H1 (cell line): ENCODE data around the gene CCSER2. TPM values are rescaled to one million over a fixed set of nuclear protein-coding genes. Genes with fewer than 3 reads are reported as not detected.

Experiments used
- CTCF ChIA-PET: fragments of 300-600 bp; sonication (Branson Sonifier 250); formaldehyde crosslinking; loops from one replicate; lab custom pipeline; 2021; ENCODE audit not compliant: partially characterized antibody; lab: Charles Lee
- POLR2A ChIA-PET: fragments of 300-600 bp; sonication (Branson Sonifier 250); formaldehyde crosslinking; loops from one replicate; lab custom pipeline; 2021; ENCODE audit warnings: inconsistent platforms; ENCODE audit not compliant: partially characterized antibody; lab: Charles Lee
- DNase-seq, 2 experiments: peaks; one replicate each; pipeline versions ENCODE4 v3.0.0 to v3.0.0-alpha.2; 2010 to 2022; ENCODE audit warnings: low spot score in 2 of 2, low read depth in 1 of 2, mixed read lengths in 1 of 2
- FAIRE-seq: peaks from 2 replicates; lab custom pipeline; 2011; peaks lifted over from hg19 to GRCh38; lab: Jason Lieb, UNC
- H2AFZ ChIP-seq: 2 replicates; pipeline ENCODE4 v1.8.1; 2012; ENCODE audit warnings: low read length, inconsistent platforms
- H2AK5ac ChIP-seq: 2 replicates; pipeline ENCODE4 v1.6.1; 2013; ENCODE audit warnings: low read depth, low read length
- H2BK120ac ChIP-seq: replicated peaks from 2 replicates; pipeline ENCODE3; 2013; ENCODE audit warnings: low read depth, low read length, inconsistent platforms
- H2BK12ac ChIP-seq: 2 replicates; pipeline ENCODE4 v1.6.1; 2013; ENCODE audit warnings: low read depth, low read length
- H2BK15ac ChIP-seq: 2 replicates; pipeline ENCODE4 v1.6.1; 2013; ENCODE audit warnings: low read length
- H2BK20ac ChIP-seq: 2 replicates; pipeline ENCODE4 v1.6.1; 2013; ENCODE audit warnings: low read length
- H2BK5ac ChIP-seq: 2 replicates; pipeline ENCODE4 v1.6.1; 2013; ENCODE audit warnings: low read depth, low read length
- H3K14ac ChIP-seq: 2 replicates; pipeline ENCODE4 v1.6.1; 2013; ENCODE audit warnings: inconsistent platforms; ENCODE audit not compliant: insufficient read length
- H3K18ac ChIP-seq: 2 replicates; pipeline ENCODE4 v1.6.1; 2013; ENCODE audit warnings: low read length; ENCODE audit errors: extremely low read depth
- H3K23ac ChIP-seq: 2 replicates; pipeline ENCODE4 v1.6.1; 2013; ENCODE audit warnings: inconsistent platforms; ENCODE audit not compliant: insufficient read length
- H3K23me2 ChIP-seq: 2 replicates; pipeline ENCODE4 v1.6.1; 2013; ENCODE audit warnings: low read depth, low read length
- H3K27ac ChIP-seq: 2 replicates; pipeline ENCODE4 v1.6.1; 2011; ENCODE audit warnings: low read depth, low read length, inconsistent platforms
- H3K27me3 ChIP-seq, 4 experiments: replicated peaks in 1 of 4; 1 replicate in 1 of 4; 2 replicates in 3 of 4; pipeline versions ENCODE4 v1.6.1 to v1.8.1; 2011 to 2013; ENCODE audit warnings: low read length in 3 of 4, mild to moderate bottlenecking in 3 of 4, inconsistent platforms in 2 of 4, mixed read lengths in 2 of 4, moderate library complexity in 1 of 4; ENCODE audit not compliant: control insufficient read depth in 3 of 4, insufficient read depth in 3 of 4; ENCODE audit errors: extremely low read depth in 1 of 4
- H3K36me3 ChIP-seq, 4 experiments: 2 replicates each; pipeline versions ENCODE4 v1.6.1 to v1.8.1; 2011 to 2013; ENCODE audit warnings: mild to moderate bottlenecking in 4 of 4, low read length in 3 of 4, moderate library complexity in 2 of 4, control low read depth in 1 of 4, inconsistent platforms in 1 of 4; ENCODE audit not compliant: insufficient read depth in 4 of 4, control insufficient read depth in 2 of 4
- H3K4ac ChIP-seq: replicated peaks from 2 replicates; pipeline ENCODE3; 2013; ENCODE audit warnings: low read length, low read depth, mixed read lengths, inconsistent platforms; ENCODE audit not compliant: insufficient read length
- H3K4me1 ChIP-seq, 4 experiments: replicated peaks in 1 of 4; 1 replicate in 1 of 4; 2 replicates in 3 of 4; pipeline versions ENCODE4 v1.6.1 to v1.8.1; 2011 to 2013; ENCODE audit warnings: low read length in 3 of 4, inconsistent platforms in 2 of 4, mixed read lengths in 1 of 4; ENCODE audit not compliant: insufficient read depth in 4 of 4, control insufficient read depth in 3 of 4
- H3K4me2 ChIP-seq, 2 experiments: 2 replicates each; pipeline versions ENCODE4 v1.6.1 to v1.8.1; 2011 to 2013; ENCODE audit warnings: low read depth in 2 of 2, low read length in 2 of 2, control low read depth in 1 of 2, inconsistent platforms in 1 of 2, mild to moderate bottlenecking in 1 of 2; ENCODE audit not compliant: insufficient read depth in 1 of 2
- H3K4me3 ChIP-seq, 4 experiments: fragments of 200-600, 300-600 bp in 1 of 4; sonication (generic), shearing (Covaris generic), sonication (Bioruptor Twin) in 1 of 4; 2 replicates each; pipeline versions ENCODE4 v1.5.1 to v1.8.1; 2011 to 2016; ENCODE audit warnings: low read length in 4 of 4, low read depth in 3 of 4, control low read depth in 2 of 4, inconsistent platforms in 2 of 4, mild to moderate bottlenecking in 2 of 4, mixed read lengths in 1 of 4, moderate library complexity in 1 of 4; ENCODE audit not compliant: insufficient read depth in 2 of 4; ENCODE audit errors: extremely low read depth in 1 of 4
- H3K56ac ChIP-seq: replicated peaks from 2 replicates; pipeline ENCODE3; 2013; ENCODE audit warnings: low read depth, mild to moderate bottlenecking, mixed read lengths, low read length, inconsistent platforms; ENCODE audit not compliant: insufficient read length
- H3K79me1 ChIP-seq: 2 replicates; pipeline ENCODE4 v1.6.1; 2013; ENCODE audit warnings: low read depth, low read length, control low read depth
- H3K79me2 ChIP-seq, 2 experiments: 2 replicates each; pipeline versions ENCODE4 v1.6.1 to v1.8.1; 2012 to 2013; ENCODE audit warnings: low read length in 2 of 2, mild to moderate bottlenecking in 2 of 2, inconsistent platforms in 1 of 2; ENCODE audit not compliant: insufficient read depth in 2 of 2, control insufficient read depth in 1 of 2
- H3K9ac ChIP-seq, 4 experiments: replicated peaks in 1 of 4; 1 replicate in 1 of 4; 2 replicates in 3 of 4; pipeline versions ENCODE4 v1.6.1 to v1.8.1; 2011 to 2013; ENCODE audit warnings: low read depth in 3 of 4, low read length in 3 of 4, control low read depth in 2 of 4, mild to moderate bottlenecking in 2 of 4, moderate library complexity in 2 of 4, inconsistent platforms in 1 of 4; ENCODE audit errors: extremely low read depth in 1 of 4
- H3K9me3 ChIP-seq, 2 experiments: 2 replicates each; pipeline versions ENCODE4 v1.6.1 to v1.8.1; 2012 to 2013; ENCODE audit warnings: mild to moderate bottlenecking in 2 of 2, moderate library complexity in 2 of 2, control low read depth in 1 of 2, inconsistent platforms in 1 of 2, low read depth in 1 of 2, low read length in 1 of 2, mixed read lengths in 1 of 2; ENCODE audit not compliant: insufficient read depth in 2 of 2
- H4K20me1 ChIP-seq, 2 experiments: replicated peaks in 1 of 2; 2 replicates each; pipeline versions ENCODE3 to v1.8.1; 2011 to 2013; ENCODE audit warnings: inconsistent platforms in 2 of 2, low read length in 2 of 2, mild to moderate bottlenecking in 1 of 2; ENCODE audit not compliant: insufficient read depth in 2 of 2, control insufficient read depth in 1 of 2
- H4K5ac ChIP-seq: 2 replicates; pipeline ENCODE4 v1.6.1; 2013; ENCODE audit warnings: low read length, low read depth, mixed read lengths, inconsistent platforms; ENCODE audit not compliant: insufficient read length
- H4K8ac ChIP-seq: 2 replicates; pipeline ENCODE4 v1.8.0; 2013; ENCODE audit warnings: mild to moderate bottlenecking, moderate library complexity, low read length, inconsistent platforms; ENCODE audit not compliant: insufficient read depth; ENCODE audit errors: extremely low read depth
- H4K91ac ChIP-seq: replicated peaks from 2 replicates; pipeline ENCODE3; 2013; ENCODE audit warnings: low read length, mixed read lengths, inconsistent platforms; ENCODE audit not compliant: insufficient read length
- CBX5 ChIP-seq: fragments of 300-800, 300-1000 bp; sonication (generic); IDR thresholded peaks from 2 replicates; pipeline ENCODE4 v1.7.1; 2016; ENCODE audit warnings: antibody characterized with exemption, low read length, low read depth
- CHD2 ChIP-seq: IDR thresholded peaks from 2 replicates; pipeline ENCODE4 v1.6.1; 2012; ENCODE audit warnings: low read length, improper control_type of control experiment
- CREB1 ChIP-seq: IDR thresholded peaks from 2 replicates; pipeline ENCODE4 v1.6.1; 2012; ENCODE audit warnings: inconsistent platforms
- FOSL1 ChIP-seq: IDR thresholded peaks from 2 replicates; pipeline ENCODE4 v1.6.1; 2011; ENCODE audit warnings: mild to moderate bottlenecking, low read depth, low read length, moderate library complexity; ENCODE audit not compliant: insufficient read depth
- SIRT6 ChIP-seq: IDR thresholded peaks from one replicate; pipeline ENCODE4 v1.7.1; 2012; ENCODE audit warnings: low read length, inconsistent platforms
- WGBS, 2 experiments: shearing (Covaris generic) in 1 of 2; methylation state at CpG; one replicate each; pipeline versions ENCODE4 v1.1.6 to v1.1.7; 2013 to 2015; ENCODE audit warnings: low lambda C conversion rate in 2 of 2, mixed read lengths in 2 of 2, inconsistent platforms in 1 of 2, low coverage in 1 of 2, missing lambda C conversion rate in 1 of 2; ENCODE audit not compliant: insufficient replicate concordance in 2 of 2, insufficient coverage in 1 of 2, insufficient read length in 1 of 2; ENCODE audit errors: extremely low coverage in 1 of 2, missing lambda C conversion rate in 1 of 2; 5-methylcytosine and 5-hydroxymethylcytosine counted together
- polyA plus RNA-seq, 7 experiments: library from polyadenylated mRNA; depleted of rRNA in 3 of 7; stranded (reverse) in 5 of 7; unstranded in 2 of 7; fragments of >200 nt in 5 of 7; fragments of 200-250 nt in 2 of 7; gene quantifications; 1 replicate in 5 of 7; 2 replicates in 1 of 7; 4 replicates in 1 of 7; pipeline versions ENCODE4 v1.2.1 to v1.2.3, GENCODE V29; 2011 to 2013; ENCODE audit warnings: missing spikeins in 2 of 7, mixed read lengths in 2 of 7
- total RNA-seq: library from RNA; stranded (reverse); fragmentation: NEBNext Ultra II Directional; extraction: Animal tissue kit (Norgen Biotek cat#: 25700); gene quantifications from 2 replicates; pipeline ENCODE4 v1.2.1, GENCODE V29; 2021

The CCSER2 gene
- total and polyA plus RNA-seq, 2 of the 8 experiments (the other 6 are each of a cell fraction or from before 2014, with no cell fraction given): 6.9 to 30.5 TPM

GRCh38 chr10:84473136-84473535, 144.7 kb downstream of the CCSER2 start:
- H2BK12ac ChIP-seq: no peak overlapping the region
- POLR2A ChIA-PET: no interaction called here
- H3K56ac ChIP-seq: no peak overlapping the region
- H3K18ac ChIP-seq: no peak overlapping the region
- H4K91ac ChIP-seq: no peak overlapping the region
- no peak overlapping the region for H3K14ac ChIP-seq
- no peak overlapping the region for H2BK15ac ChIP-seq
- no peaks in the 10 kb centered on the region for H3K79me2 ChIP-seq
- H3K4ac ChIP-seq: no peak overlapping the region
- H3K79me1 ChIP-seq: no peaks in the 10 kb centered on the region
- H3K9ac ChIP-seq: no peak overlapping the region
- H2BK20ac ChIP-seq: no peak overlapping the region
- H4K8ac ChIP-seq: no peak overlapping the region
- no peak overlapping the region for H3K4me2 ChIP-seq
- no peak overlapping the region for H2AK5ac ChIP-seq
- H3K23me2 ChIP-seq: no peaks in the 10 kb centered on the region
- H3K27ac ChIP-seq: no peak overlapping the region
- no peak overlapping the region for H3K23ac ChIP-seq
- whole genome bisulfite sequencing, 2 experiments: 88% methylated on average over 3 of the region's 3 CpGs; no CpG with 5 or more reads in 1 of the 2 experiments
- peaks cover 0 to 2% of the 10 kb centered on the region in 2 experiments for H4K20me1 ChIP-seq
- no peak overlapping the region for H4K5ac ChIP-seq
- no peak for FAIRE-seq
- H3K9me3 ChIP-seq: no peaks in the 10 kb centered on the region
- H2BK120ac ChIP-seq: no peak overlapping the region
- no peaks in the 10 kb centered on the region for H3K27me3 ChIP-seq
- no peak for DNase-seq
- no peak overlapping the region for H3K4me3 ChIP-seq
- peaks cover 0 to 3% (median 0%) of the 10 kb centered on the region in 4 experiments; a peak in 1 of 8 replicates for H3K36me3 ChIP-seq
- H2BK5ac ChIP-seq: no peak overlapping the region
- H2AFZ ChIP-seq: no peak overlapping the region
- CTCF ChIA-PET: interaction anchor here (1.0 to 1.7 kb wide), 4 partner anchors 14 to 243 kb away, joined by 3 to 5 read pairs (median 3); no protein-coding TSS in a partner anchor
- H3K4me1 ChIP-seq: no peaks in the 10 kb centered on the region
- TF ChIP-seq FOSL1 (no peak), CREB1 (no peak), CBX5 (no peak), SIRT6 (no peak), CHD2 (no peak)
